Ascending aorta (tissue), 2 donors: Measurements from ENCODE around the gene RBM38. TPM values are rescaled to one million over a fixed set of nuclear protein-coding genes. Genes with fewer than 3 reads are reported as not detected.

ENCODE experiments used
- DNase-seq, 2 donors: peaks; one replicate each; pipeline ENCODE4 v3.0.0-alpha.2; 2019; ENCODE audit warnings: low spot score in 2 of 2
- H3K27ac ChIP-seq, 2 donors: fragments of 200-600 bp; sonication (generic); one replicate each; pipeline ENCODE4 v1.5.1; 2016 to 2017; ENCODE audit warnings: mild to moderate bottlenecking in 1 of 2
- H3K27me3 ChIP-seq: fragments of 200-600 bp; sonication (generic); one replicate; pipeline ENCODE4 v1.5.1; 2017
- H3K36me3 ChIP-seq, 2 donors: fragments of 200-600 bp; sonication (generic); one replicate each; pipeline ENCODE4 v1.5.1; 2016
- H3K4me1 ChIP-seq, 2 donors: fragments of 200-600 bp; sonication (generic); one replicate each; pipeline ENCODE4 v1.5.1; 2016 to 2017; ENCODE audit warnings: mild to moderate bottlenecking in 1 of 2
- H3K4me3 ChIP-seq, 2 donors: fragments of 200-600 bp; sonication (generic); one replicate each; pipeline ENCODE4 v1.5.1; 2016 to 2017; ENCODE audit warnings: mild to moderate bottlenecking in 1 of 2
- H3K9me3 ChIP-seq, 2 donors: fragments of 200-600 bp; sonication (generic); one replicate each; pipeline ENCODE4 v1.5.1; 2016
- CTCF ChIP-seq, 3 experiments: fragments of 200-600 bp in 2 of 3; fragments of 450-650 bp in 1 of 3; sonication (generic) in 2 of 3; IDR thresholded peaks; one replicate each; pipeline ENCODE4 v1.5.1; 2016 to 2019; ENCODE audit warnings: antibody characterized with exemption in 3 of 3, mild to moderate bottlenecking in 1 of 3, moderate library complexity in 1 of 3
- intact Hi-C: fragments of 100-400 bp; cut with DNase I; formaldehyde crosslinking; loops from one replicate; pipeline ENCODE4 v1.15.1; 2023
- total RNA-seq: library from RNA; depleted of rRNA; stranded (reverse); fragments of >200 nt; gene quantifications from one replicate; pipeline ENCODE4 v1.1.0, GENCODE V29; 2016

Gene RBM38
- total RNA-seq, 1 donor from 2014 or later = 24.6 TPM

- intact Hi-C loops = no loop called here
- Histone ChIP-seq H3K9me3 (no peaks in the 10 kb centered on the region), H3K36me3 (no peaks in the 10 kb centered on the region), H3K4me1 (peaks cover 0 to 11% of the 10 kb centered on the region in 2 donors), H3K27ac (no peak overlapping the region), H3K27me3 (no peaks in the 10 kb centered on the region), H3K4me3 (no peak overlapping the region)
- no peak for TF ChIP-seq CTCF (IDR thresholded peaks at IDR 0.05)
- no peak for DNase-seq
These were observed 34.2 kb downstream of the RBM38 start for GRCh38 chr20:57425150-57426013.

- no peak for DNase-seq
- Histone ChIP-seq H3K27me3 (no peaks in the 10 kb centered on the region), H3K27ac (no peak overlapping the region), H3K4me3 (no peak overlapping the region), H3K36me3 (no peaks in the 10 kb centered on the region), H3K9me3 (no peaks in the 10 kb centered on the region), H3K4me1 (peaks cover 0 to 11% of the 10 kb centered on the region in 2 donors)
- TF ChIP-seq CTCF (IDR thresholded peaks at IDR 0.05) = no peak
- intact Hi-C loops = no loop called here
These were observed 35.1 kb downstream of the RBM38 start for GRCh38 chr20:57426271-57426689.

GRCh38 chr20:57426831-57427230 lies 35.6 kb downstream of the RBM38 start:
- no peak for TF ChIP-seq CTCF (IDR thresholded peaks at IDR 0.05)
- no peak overlapping the region for H3K27ac ChIP-seq
- DNase-seq = no peak
- intact Hi-C loops = no loop called here
- no peaks in the 10 kb centered on the region for H3K9me3 ChIP-seq
- H3K36me3 ChIP-seq = no peaks in the 10 kb centered on the region
- no peak overlapping the region for H3K4me3 ChIP-seq
- peaks cover 0 to 11% of the 10 kb centered on the region in 2 donors for H3K4me1 ChIP-seq
- H3K27me3 ChIP-seq = no peaks in the 10 kb centered on the region

GRCh38 chr20:57428324-57429158 lies 37.3 kb downstream of the RBM38 start:
- DNase-seq = peak in 1 of 2 donors; percentile 77
- no peaks in the 10 kb centered on the region for H3K27me3 ChIP-seq
- intact Hi-C loops = no loop called here
- H3K4me1 ChIP-seq = peaks cover 0 to 20% of the 10 kb centered on the region in 2 donors
- no peak overlapping the region for H3K4me3 ChIP-seq
- no peaks in the 10 kb centered on the region for H3K36me3 ChIP-seq
- H3K9me3 ChIP-seq = no peaks in the 10 kb centered on the region
- TF ChIP-seq CTCF (IDR thresholded peaks at IDR 0.05) = peak in 1 of 3 experiments; percentile 18
- peak overlapping the region; percentile 62 to 63 for H3K27ac ChIP-seq

- no peaks in the 10 kb centered on the region for H3K27me3 ChIP-seq
- no peak overlapping the region for H3K4me3 ChIP-seq
- intact Hi-C loops = no loop called here
- no peaks in the 10 kb centered on the region for H3K36me3 ChIP-seq
- TF ChIP-seq CTCF (IDR thresholded peaks at IDR 0.05) = no peak
- no peaks in the 10 kb centered on the region for H3K9me3 ChIP-seq
- no peak for DNase-seq
- H3K27ac ChIP-seq = peak overlapping the region; percentile 62 to 63
- peaks cover 0 to 20% of the 10 kb centered on the region in 2 donors for H3K4me1 ChIP-seq
These were observed 37.9 kb downstream of the RBM38 start for GRCh38 chr20:57429159-57429496.
